Subcutaneous adipose tissue (tissue), 4 donors: Measurements from ENCODE around the gene SEMA6D. TPM values are rescaled to one million over a fixed set of nuclear protein-coding genes. Genes with fewer than 3 reads are reported as not detected.

Experiments used
- CTCF ChIP-seq: fragments of 450-650 bp; IDR thresholded peaks from one replicate; pipeline ENCODE4 v1.5.1; 2016; ENCODE audit warnings: low read depth, mild to moderate bottlenecking, control low read depth, antibody characterized with exemption, moderate library complexity
- total RNA-seq, 4 donors: library from RNA; depleted of rRNA; stranded (reverse); fragments of >200 nt; gene quantifications; one replicate each; pipeline ENCODE4 v1.1.0, GENCODE V29; 2016

SEMA6D gene
- total RNA-seq, 4 donors from 2014 or later: 3.7 to 9.6 (median 6.3) TPM

- TF ChIP-seq CTCF: no peak
Observed at GRCh38 chr15:47819158-47819557, 101.9 kb downstream of the SEMA6D start.

DNA sequence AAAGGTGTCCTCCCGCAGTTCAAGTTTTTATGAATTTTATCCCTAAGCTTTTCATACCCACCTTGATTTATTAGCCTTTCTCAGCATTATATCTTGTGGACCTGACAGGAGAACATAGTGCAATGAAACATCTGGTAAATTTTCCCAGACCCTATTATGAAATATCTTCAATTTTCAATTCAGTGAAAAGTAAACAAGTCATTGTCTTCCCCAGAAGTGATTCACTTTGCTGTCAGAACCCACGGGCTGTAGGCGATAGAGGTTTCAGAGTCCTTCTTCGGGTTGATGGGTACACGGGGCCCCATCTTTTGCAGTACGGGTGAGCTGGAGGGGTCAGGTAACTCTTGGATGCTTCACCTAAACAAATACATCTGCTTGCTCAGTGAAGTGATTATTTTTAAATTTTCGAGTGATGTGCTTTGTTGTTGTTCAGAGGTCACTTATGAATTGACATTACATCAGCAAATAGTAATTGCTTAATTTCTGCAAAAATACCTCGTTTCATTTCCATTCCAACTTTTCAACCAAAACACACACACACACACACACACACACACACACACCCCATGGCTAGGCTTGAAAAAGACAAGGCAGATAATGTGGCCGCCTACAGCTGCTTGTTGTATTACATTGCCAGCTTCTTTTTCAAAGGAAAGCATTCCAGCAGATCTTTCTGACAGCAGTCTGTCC, 102.9 kb downstream of the SEMA6D start:
- TF ChIP-seq CTCF: no peak

DNA sequence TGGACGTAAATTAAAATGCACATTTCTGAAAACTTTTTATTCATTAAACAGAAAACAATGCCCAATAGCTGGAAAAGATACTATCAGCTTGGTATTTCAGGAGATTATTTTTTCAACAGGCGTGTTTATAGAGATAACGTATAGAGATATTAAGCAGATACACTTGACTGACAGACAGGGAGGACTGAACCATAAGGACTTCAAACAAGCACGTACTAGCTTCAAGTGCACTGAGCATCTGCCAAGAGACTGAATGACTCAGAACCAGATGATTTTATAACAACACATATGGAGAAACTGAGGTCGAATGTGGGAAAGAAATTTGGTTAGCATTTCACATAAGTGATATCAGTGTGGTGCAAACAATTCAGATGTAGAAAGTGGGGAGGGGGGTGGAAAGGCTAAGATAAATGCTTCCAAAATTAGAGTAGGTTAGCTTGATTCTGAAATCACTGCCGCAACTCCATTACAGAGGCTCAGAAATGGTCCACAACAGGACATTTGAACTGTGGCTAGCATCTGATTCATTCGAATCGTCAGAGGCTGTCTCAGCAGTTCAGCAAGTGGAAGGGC, 103.5 kb downstream of the SEMA6D start:
- no peak for TF ChIP-seq CTCF

DNA sequence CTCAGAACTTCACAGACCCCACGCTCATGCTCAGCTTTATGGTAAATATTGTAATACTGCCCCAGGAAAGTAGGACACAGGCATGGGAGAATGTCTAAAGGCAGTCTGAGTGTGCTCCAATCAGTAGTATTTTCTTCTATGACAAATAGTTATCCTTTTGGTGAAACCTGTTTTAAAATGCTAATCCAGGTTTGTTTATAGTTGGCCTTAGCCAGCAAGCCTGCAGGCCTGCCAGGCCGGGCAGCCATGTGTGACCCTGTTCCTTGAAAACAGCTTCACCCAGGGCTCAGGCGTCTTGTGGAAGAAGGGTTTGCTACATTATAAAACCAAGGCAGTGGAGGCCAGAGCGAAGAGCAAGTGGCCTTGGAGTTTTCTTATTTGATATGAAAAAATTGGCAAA, 104.7 kb downstream of the SEMA6D start:
- TF ChIP-seq CTCF: no peak
